T-helper 1 cell (primary cell): ENCODE measurements around the gene TUBGCP3.
"Not testable (repeated sequence)": the region's sequence is repeated elsewhere in the genome, so short reads cannot be mapped to it uniquely, and the experiment has no call there.

Experiments used
- DNase-seq, 5 donors: peaks; one replicate each; pipeline ENCODE4 v3.0.0-alpha.2; 2012 to 2020

The TUBGCP3 gene

DNA sequence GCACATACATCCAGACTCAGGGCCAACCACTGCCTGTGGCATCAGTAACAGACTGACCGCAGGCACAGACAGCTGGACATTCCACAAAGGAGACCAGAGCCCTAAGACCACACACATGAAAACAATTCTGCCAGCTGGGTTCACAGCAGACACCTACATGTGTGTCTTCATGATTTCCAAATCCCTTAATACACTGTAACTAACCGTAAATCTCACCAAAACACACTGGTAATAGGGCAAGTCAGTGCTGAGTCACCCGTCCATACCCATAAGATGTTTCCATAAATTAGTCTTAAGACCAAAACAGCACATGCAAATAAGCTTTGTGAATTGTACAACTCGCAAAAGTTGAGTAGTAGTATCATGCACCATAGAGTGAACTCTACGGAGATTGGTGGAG lies 65.4 kb downstream of the TUBGCP3 start:
- DNase-seq: no peak

DNA sequence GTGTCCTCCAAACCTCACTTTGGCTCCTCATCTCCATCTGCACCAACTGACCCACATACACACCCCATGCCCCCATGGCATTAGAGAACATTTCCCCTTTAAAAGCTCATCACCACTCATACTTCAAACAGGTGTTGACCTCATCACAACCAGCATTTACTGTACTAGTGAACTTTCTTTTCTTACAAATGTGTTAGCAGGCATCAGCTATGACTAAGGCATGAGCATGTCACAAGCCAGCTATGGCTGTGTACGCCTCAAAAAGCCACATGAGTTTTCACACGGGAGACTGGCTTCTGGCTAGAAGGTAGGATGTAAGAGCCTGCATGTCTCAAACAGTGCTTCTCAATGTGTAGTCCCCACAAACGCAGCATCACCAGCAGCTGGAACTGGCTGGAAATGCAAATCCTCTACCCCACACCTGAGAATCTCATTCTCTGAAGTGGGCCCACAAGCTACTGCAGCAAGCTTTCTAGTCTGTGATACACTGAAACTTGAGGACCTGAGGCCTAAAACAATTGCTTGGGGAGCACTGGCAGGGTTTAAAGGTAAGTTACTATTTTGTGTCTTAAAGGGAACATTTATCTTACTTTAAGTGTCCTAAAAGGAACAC lies 66.8 kb downstream of the TUBGCP3 start:
- no peak for DNase-seq

DNA sequence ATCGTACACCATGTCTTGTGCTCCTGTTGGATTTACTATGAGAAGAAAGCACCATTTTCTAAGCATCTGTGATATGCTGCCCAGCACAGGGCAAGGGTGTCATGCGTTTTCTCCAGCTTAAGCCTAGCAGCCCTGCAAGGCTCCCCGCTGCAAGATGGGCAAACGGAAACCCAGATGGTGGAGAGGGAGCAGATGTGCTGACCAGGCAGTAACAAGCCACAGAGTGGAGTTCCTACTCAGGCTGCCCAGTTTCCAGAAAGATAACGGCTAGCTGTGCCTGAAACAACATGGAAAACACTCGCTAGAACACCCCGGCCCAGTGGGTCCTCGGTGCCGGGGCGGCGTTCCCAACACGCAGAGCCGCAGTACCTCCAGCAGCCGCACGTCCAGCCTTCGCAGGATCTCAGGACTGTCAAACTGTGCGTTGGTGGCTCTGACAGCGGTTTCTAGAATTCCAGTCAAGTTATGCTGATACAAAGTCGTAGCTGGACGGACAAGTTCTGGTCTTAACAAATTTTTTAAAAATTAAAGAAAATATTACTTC lies 68.4 kb downstream of the TUBGCP3 start:
- DNase-seq: no peak

DNA sequence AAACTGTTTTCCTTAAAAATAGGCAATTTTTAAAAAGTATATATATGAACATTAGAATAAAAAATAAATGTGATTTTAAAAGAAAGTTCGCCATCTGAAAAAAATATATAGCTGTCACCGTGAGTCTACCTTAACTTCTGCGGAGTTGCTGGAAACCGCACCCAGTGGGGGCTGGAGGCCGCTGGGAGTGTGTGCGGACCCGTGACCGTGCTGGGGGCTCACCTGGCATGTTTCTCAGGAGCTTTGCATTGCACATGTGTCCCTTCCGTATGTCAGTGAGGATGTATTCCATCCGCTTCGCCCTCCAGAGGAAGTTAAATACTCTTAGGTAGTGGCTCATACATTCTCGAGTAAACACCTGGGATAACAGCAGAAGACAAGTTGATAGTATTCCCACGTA lies 71.7 kb downstream of the TUBGCP3 start:
- DNase-seq: no peak

DNA sequence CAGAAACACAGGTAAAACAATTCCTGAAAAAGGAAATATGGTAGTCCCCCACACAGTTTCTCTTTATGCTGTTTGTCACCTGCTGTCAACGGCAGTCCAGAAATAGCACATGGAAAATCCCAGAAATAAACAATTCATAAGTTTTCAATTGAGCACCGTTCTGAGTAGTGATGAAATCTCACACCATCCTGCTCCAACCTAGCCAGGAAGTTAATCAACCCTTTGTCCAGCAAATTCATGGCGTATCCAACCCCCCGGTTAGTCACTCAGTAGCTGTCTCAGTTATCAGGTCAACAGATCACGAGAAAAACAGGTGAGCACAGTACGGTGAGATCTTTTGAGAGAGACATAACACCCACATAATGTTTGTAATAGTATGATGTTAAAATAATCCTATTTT lies 74.2 kb downstream of the TUBGCP3 start:
- DNase-seq: no peak

DNA sequence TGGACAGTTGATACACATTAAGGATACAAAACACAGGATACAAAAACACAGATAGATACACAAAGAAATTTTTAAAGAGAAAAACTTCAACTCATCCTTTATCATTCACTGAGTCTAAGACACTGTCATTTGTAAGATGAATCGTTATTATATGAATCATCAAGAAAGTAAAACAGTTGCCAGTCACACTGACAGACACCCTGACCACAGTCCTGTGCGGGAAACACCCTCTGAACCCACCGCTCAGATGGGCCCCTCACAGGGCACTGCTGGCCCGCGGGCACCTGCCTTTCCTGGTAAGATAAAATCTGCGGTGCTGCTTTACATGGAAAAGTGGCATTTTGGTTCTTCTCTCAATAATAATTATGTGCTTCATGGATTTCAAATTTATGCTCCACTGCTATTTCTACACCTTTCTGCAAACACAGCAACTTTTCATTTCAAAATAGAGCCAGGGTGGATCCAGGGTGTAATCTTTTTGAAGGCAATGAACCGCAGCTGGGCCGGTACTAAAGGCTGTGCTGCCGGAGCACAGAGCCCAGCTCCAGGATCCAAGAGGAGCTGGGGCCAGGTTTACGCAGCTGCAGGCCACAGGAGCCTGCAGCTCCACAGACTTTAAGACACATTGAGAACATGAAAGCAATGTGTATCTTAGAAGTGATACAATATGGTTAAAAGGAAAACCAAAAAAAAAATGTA lies 76.8 kb downstream of the TUBGCP3 start:
- peak in 1 of 5 donors; percentile 13 for DNase-seq

DNA sequence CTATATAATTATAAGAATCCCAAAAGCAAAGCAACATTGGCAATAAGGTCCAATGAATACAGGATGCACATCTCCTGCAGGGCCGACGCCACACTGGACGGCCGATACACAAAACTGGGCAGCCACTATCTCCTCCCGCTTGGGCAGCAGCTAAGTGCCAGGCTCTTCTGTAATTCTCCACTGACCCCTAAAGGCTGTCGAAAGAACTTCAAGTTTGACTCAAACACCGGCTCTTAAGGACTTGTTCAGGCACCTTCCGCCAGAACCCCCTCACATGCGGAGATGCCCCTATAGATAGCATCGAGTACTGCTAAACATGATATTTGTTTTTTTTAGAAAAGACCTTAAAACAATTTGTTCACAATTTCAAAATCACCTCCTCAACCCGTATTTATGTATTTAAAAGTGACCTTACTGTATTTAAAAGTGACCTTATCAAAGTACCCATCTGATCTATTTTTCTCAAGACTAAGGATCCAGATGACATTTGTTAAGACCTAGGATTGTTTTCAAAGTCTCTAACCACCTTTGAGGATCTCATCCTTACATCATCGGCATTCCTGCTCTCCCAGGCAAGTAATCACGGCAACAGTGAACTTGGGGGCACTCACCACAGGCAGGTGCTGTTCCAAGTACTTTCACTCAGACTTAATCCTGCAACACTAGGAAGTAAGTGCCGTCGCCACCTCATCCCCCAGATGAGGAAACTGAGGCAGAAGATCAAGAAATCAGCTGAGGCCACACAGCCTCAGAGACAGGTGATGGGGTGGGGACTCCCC lies 77.8 kb downstream of the TUBGCP3 start:
- no peak for DNase-seq

DNA sequence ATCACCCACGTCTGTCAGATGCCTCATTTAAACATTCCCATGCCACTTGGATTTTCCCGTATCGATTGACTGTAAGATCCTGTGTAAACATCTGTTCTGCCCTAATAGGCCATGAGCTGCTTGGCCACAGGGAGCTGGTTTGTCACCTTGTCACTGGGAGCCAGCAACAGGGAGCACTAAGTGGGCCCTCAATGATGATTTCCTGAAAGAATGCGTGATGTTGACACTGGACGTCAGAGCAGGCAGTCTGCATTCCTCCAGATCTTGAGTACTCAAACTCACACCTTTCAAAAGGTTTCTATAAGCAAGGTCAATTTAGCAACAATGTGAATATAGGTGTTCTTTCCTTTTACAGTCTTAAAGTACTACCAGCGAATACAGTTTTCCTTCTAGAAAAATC lies 78.8 kb downstream of the TUBGCP3 start:
- no peak for DNase-seq

DNA sequence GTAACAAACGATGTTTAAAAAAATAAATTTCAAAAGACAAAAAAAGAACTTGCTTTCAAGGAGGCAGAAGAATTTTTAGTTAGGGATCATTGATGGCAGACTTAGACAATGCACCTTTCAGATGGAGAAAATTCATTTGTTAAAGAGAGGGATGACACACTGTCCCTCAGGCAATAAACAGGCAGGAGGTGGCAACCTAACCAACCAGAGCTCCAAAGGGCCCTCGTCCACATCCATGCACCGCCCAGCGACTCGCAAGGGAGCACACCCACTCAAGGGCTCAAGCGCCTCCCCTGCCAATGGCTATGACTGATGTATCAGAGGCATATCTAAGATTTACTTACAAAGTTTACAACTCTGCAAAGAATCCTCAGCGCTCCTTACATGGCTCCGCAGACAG lies 81.9 kb downstream of the TUBGCP3 start:
- no peak for DNase-seq

DNA sequence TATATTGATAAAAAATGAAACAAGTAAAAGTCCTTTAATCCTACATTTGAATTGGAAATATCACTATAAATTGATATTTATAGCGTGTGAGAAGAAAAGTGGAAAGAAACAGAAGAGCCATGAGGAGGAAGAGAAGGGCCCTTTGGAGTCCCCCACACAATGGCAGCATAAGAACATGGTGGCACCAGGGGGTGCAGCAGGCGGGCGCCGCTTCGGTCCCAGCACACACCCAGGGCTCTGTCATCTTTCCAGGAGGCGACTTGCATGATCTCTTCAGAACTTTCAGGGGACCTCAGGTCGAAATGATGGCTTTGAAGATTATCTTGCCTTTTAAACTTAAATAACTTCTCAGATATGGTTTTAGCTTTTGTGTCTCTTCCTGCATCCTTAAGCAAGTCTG lies 91.8 kb downstream of the TUBGCP3 start:
- DNase-seq: no peak

DNA sequence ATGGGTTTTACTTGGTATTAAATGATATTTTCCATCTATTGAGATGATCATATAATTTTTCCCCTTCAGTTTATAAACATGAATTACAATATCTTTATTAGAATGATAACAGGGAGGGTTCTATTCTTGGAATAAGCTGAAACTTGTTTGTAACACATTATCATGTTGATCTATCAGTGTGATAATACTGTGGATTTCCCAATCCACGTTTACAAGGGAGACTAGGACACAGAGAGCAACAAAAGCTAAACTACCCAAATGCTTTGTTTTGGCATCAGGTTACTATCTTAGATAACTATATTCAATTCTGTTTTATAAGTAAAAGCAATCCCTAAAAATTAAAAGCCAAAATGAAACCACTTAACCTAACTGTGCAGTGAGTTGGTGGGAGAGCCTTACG lies 92.5 kb downstream of the TUBGCP3 start:
- no peak for DNase-seq

DNA sequence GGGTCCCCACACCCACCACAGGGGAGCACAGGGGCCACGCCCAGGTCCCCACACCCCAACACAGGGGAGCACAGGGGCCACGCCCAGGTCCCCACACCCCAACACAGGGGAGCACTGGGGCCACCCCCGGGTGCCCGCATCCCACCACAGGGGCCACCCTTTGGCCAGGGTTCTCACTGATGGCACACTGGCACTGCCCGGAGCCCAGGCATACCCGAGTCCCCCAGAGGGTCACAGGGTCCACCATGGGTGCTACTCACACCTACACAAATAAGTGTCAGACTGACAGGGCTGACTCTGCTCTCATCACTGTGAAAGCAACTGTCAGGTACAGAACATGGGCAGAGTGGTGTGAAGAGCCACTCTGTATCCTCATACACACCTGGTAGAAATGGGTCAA lies 98.8 kb downstream of the TUBGCP3 start:
- no peak for DNase-seq

DNA sequence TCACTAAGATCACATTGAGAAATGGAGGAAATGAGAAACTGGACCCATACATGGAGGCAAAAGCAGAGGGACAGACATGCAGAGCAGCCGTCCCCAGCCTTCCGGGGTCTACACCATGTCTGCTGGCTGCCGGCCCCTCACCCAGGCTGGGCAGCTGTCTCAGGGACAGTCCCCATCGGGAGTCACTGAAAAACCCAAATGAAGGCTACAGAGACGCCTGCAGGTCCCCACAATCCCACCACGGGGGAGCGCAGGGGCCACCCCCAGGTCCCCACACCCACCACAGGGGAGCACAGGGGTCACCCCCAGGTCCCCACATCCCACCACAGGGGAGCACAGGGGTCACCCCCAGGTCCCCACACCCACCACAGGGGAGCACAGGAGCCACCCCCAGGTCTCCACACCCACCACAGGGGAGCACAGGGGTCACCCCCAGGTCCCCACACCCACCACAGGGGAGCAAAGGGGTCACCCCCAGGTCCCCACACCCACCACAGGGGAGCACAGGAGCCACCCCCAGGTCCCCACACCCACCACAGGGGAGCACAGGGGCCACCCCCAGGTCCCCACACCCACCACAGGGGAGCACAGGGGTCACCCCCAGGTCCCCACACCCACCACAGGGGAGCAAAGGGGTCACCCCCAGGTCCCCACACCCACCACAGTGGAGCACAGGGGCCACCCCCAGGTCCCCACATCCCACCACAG lies 99.5 kb downstream of the TUBGCP3 start:
- DNase-seq: not testable (repeated sequence)

DNA sequence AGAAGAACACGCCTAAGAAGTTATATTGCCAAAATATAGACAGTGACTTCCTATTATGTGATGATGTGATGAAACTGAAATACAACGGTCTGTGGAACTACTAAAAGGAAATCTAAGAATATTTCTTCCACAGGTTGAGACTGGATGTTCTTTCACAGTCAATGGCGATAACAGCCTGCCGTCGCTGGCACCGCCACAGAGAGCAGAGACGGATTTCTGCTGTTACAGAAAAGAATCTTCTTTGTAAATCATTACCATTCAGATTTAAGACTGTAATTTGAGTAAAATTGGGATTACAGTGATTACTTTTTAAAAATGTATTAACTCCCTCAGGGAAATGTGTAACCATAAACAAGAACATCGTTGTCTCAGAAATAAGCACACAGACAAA lies 100.8 kb downstream of the TUBGCP3 start:
- DNase-seq: no peak

DNA sequence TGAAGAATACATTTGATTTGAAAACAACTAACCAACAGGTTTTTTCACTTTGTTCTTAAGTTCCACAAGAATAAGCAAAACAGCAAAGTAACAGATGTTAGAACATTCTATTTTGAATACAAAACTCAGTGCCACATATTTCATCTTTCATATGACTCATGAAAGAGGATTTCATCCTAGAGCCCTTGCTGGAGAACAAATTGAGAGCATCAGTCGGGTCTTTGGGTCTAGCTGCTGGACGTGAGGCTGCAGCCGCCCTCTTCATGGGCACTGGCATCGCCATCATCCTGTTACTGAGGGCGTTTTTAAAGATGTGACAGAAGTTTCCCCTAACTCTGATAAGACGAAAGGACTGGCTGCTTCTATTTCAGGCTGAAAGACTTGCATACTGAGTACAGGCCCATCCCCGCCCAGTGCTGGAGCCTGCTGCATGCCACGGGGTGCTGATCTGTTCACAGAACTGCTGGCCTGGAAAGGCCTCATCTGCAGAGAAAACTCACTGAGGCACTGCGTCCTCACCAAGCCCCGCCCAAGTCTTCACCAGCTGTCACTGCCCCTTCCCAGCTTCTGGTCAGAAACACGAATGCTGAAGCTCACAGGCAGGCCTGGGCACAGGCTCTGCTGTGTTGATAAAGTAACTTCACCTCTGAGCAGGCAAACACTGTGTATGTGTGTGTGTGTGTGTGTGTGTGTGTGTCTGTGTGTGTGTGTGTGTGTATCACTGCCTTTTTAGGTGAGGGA lies 101.4 kb downstream of the TUBGCP3 start:
- no peak for DNase-seq

DNA sequence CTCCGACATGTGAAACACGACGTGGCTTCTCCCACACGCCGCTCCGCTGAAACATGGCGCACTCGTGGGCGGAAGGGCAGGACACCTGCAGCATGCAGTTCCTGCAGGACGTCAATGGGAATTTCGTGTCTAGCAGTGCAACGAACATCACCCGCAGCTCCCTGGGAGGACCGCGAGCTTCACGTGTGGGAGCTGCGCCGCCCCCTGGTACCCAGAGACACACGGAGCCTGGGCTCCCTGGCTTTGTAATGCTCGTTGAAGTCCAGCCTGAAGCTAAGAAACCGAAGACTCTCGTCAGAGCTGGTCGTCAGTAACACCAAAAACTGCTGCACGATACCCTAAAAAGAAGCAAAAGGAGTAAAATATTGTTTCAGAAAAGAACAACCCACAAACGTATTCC lies 102.1 kb downstream of the TUBGCP3 start:
- not testable (repeated sequence) for DNase-seq

DNA sequence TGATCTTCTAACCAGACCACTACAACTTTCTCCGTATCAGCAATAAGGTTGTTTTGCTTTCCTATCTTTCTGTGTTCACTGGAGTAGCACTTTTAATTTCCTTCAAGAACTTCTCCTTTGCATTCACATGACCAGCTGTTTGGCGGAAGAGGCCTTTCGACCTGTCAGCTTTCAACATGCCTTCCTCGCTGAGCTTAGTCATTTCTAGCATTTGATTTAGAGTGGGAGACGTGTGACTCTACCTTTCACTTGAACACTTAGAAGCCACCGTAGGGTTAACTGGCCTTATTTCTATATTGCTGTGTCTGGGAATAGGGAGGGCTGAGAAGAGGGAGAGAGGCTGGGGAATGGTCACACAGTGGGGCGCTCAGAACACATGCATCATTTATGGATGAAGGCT lies 104.7 kb downstream of the TUBGCP3 start:
- DNase-seq: no peak

DNA sequence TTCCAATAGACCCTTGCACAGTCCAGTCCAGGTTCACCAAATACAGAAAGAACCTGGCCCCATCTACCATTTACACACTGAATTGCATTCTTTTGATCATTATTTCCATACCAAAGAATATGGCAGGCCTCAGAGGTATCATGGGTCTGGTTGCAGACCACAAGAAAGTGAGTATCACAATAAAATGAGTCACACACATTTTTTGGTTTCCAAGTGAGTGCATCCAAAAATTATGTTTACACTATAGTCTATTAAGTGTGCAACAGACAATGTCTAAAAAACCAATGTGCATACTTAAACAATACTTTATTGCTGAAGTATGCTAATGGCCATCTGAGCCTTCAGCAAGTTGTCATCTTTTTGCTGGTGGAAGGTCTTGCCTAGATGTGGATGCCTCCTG lies 106.5 kb downstream of the TUBGCP3 start:
- no peak for DNase-seq

DNA sequence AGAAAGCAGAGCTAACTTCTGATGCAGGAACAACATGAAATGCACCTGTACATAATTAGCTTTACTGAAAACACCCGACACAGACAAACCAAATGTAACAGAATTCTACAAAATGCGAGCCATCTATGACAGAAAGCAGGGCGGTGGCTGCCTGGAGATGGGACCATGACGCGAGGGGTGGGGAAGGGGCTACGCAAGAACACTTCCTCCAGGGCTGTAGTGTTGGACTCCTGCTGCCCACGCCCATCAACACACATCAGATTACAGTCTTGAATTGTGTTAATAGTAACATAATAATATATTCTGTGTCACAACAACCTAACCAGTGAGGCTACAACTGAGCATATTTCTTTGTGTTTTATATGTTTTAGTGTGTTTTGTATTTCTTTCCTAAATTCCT lies 108.6 kb downstream of the TUBGCP3 start:
- no peak for DNase-seq

DNA sequence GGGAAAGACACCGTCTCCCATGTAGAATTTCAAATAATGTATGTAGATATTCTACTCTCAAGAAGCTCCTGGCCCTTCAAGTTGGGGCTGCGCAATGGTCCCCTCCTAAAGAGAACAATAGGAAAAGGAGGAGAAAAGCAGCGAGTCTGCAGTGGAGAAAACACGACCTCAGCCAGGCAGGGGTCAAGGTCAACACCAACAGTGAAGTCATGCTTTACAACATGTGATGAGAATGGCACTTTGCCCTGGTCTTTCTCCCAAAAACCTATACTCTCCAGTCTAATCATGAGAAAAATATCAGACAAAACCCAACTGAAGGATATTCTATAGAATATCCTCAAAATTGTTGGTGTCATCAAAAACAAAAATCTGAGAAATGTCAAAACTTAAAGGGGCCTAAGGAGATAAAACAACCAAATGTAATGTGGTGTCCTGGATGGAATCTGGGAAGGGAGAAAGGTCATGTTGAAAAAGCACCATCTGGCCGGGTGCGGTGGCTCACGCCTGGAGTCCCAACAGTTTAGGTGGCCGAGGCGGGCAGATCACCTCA lies 110.8 kb downstream of the TUBGCP3 start:
- no peak for DNase-seq

DNA sequence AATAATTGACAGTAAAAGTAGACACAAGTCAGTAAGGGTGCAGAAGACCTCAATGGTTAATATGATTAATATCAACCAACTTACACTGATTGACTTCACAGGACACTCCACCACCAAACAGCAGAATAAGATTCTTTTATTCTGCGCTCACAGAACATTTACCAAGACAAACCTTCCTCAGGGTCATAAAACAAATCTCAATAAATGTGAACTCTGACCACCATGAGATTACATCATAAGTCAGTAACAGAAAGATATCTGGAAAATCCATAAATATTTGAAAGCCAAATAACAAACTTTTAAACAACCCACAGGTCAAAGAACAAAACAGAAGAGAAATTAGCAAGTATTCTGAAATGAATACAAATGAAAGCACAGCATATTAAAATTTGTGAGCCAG lies 112.1 kb downstream of the TUBGCP3 start:
- no peak for DNase-seq

DNA sequence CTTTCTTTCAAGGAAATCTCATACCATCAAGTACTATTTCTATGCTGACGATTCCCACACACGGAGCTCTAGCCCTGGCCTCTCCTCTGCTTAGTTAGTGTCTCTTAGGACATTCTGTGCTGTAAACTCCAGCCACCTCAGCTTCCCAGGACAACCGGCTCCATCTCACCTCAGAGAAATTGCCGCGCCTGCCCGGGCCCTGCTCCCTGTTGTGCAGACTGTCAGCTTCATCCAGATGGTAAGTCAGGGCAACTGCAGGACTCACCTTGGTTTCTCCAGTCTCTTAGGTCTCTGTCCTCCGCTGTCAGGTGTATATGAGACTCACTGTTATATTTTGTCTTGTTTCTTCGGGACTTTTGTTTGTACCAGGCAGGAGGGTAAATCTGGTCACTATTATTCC lies 113.1 kb downstream of the TUBGCP3 start:
- DNase-seq: no peak
